CD1c-positive myeloid dendritic cell (primary cell): Measurements from ENCODE around the gene GPSM3.
"Not testable (repeated sequence)": the region's sequence is repeated elsewhere in the genome, so short reads cannot be mapped to it uniquely, and the experiment has no call there.

Source experiments
- DNase-seq: peaks from one replicate; pipeline ENCODE4 v3.0.0-alpha.2; 2016; ENCODE audit errors: extremely low spot score

The GPSM3 gene

DNA sequence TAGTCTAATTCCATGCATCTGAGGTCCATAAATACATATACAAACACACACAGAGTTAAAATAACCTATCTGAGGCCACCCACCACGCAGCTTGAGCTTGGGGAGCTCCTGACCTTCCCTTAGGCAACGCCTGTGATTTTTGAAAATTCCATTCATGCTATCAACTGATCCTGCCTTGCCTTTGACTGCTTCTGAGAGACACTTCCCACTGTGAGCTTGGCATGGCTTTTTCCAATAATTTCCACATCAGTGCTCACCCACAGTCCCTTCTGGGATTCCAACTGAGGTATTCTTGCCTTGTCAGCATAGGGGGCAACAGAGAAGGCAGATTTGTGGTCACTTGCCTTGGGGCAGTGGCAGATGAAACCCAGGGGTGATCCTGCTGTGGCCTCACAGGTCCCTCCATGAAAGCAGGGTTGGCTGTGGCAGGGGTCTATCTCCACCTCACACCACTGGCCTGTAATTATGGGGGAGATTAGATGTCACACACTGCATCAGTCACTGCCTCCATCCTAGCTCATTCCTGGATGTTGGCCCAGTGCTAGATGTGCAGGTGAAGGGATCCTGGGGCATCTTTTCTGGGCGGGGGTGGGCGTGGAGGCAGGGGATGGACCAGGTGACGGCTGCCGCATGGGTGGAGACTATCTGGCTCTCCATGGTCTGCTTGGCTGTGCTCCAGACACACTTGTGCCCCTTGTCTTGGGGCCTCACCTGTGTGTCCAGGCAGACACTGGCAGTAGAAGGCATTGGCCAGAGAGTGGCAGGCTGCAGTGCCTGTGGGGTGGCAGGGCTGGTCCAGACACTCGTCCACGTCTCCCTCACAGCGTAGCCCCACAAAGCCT, 11.2 kb upstream of the GPSM3 start:
- DNase-seq = no peak

DNA sequence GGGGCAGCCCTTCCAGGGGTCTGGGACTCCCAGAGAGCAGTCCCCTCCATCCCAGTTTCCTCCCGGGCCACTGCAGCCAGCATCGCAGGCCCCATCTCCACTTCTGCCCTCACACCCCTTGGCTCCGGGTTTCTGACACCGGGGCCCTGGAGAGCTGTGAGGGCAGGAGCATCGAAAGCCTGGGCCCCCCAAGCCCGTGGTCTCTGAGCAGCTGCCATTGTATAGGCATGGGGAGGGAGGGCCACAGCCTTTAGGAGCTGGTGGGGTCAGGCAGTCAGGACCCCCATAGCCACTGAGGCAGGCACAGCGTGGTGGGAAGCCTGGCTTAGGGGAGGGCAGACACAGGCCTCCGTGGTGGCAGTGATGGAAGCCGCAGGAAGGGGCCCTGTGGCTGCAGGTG, 9.7 kb upstream of the GPSM3 start:
- no peak for DNase-seq

DNA sequence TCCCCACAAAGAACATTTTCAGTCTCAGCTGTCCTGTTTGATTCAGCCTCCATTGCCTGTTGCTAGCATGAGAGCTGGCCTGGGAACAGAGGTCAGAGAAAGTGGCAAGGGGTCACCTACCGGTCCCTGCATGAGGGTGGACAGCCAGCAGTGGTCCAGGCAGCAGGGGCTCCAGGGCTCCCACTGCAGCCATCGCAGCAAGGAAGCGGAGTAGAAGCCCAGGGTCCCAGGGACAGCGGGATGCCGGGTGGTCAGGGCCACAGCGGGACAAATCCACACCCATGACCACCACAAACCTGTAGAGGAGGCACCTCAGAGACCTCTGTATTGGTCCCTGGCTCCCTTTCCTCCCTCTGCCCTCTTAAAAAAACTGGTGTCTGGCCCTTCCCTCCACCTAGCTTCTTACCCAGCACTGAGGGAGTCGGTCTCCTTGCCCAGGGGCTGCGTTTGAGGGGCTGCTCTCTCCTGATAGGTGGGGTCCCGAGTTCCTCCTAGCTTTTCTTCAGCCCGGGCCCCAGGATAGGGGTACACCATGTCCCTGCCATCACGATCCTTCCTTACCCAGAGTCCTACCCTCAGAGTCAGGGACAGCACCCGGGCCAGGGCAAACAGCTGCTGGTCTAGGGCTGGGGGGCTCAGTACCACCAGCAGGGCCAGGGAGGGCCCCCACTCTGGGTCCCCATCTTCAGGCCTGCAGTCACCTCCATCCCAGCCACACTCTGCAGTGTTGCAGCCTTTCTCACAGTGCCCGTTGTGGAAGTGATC, 8.4 kb upstream of the GPSM3 start:
- DNase-seq = no peak

DNA sequence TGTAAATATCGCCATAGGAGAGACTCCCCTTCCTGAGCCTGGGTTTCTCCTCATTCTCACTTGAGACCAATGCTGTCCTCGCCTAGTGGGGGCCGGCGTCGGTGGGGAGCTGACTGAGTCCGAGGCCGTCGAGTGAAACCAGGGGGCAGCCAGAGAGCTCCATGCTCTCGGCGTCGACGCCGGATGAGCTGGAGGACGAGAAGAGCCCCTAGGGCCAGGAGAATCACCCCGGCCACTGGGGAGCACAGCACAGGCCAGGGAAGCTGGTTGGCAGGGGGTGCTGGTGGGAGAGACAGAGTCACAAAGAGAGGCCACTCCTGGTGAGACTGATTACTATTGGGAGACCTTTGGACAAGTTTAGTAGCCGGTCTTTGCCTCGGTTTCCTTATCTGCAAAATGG, 6.4 kb upstream of the GPSM3 start:
- no peak for DNase-seq

DNA sequence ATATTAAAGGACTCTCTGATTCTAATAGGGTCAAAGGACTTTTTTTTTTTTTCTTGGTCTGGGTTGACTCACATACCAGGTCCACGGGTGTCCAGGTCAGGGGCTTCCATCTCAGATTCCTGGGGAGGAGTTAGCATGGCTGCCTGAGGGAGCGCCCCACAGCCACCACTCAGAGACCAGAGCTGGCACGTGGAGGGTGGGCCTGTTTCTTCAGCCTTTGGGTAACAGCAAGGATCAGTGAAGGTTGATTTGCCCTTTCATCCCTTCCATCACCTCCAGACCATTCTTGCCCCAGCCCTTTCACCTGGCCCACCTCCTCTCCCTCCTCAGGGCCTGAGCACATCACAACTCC, 5.9 kb upstream of the GPSM3 start:
- no peak for DNase-seq

DNA sequence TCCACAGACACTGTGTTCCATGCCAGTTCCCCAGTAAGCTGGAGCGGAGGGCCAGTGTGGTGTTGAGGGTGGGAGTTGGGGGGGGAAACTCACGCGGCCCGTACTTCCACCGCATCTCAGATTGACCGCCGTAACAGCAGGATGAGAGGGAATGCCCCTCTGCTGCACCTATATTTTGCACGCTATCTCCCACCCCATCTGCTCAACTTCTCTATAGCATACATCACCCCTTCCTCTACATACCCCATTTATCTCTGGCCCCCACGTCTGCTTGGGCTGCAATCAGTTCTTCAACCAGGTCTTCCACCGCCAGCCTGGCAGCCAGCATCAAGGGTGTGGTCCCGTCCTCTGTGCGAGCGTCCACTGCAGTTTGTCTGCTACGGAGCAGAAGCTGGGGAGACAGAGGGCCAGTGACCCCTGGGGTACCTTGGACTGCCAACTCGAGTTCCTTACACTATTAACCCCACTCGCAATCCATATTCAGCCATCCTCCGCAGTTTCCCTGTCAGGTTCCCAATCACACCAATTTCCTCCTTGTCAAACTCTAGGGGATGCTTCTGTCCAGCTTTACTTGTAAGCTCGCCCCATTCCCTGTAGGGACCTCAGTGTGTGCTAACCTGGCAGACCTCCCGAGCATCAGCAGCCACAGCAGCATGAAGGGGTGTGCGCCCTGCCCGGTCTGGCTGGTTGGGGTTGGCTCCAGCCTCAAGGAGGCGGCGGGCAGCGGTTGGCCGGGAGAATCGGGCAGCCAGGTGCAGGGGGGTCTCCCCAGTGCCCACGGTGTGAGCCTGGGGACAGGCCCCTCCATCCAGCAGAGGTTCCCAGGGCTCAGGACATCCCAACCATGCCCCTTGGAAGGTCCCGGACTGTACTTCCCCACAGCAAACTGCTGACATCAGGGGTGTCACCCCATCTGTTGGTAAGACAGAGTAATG, 4.5 kb upstream of the GPSM3 start:
- peak; percentile 50 for DNase-seq

DNA sequence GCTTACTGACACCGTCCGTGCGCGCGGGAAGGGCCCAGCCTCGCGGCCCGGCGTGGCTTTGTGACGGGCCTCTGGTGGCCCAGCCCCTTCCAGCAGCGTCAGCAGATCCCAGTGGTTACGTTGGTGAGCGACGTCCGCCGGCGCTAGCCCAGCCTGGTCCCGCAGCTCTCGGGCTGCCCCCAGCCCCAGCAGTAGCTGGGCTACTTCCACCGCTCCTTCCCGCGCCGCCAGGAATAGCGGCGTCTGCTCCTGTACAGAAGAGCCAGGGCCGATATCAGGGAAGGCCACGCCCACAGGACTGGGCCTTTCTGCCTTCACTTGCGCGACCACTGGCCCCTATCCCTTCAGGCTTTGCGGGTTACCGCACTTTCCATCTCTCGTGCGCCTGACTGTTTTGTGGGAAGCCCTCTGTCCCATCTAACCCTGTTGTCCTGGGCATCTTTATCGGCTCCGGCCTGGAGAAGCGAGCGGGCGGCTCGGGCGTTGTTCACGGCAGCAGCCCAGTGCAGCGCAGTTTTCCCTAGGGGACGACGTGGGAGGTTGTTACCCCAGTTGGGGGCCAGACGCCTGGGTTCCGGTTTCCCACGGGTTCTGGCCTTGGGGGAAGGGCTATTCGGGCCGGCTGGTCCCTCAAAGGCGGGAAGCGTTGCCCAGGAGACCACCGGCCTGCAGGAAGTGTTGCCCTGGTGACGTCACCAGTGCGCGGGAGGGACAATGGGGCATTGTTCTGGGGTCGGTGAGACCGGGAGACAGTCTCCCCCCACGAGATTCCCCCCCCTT, 3.6 kb upstream of the GPSM3 start:
- DNase-seq = peak; percentile 65

DNA sequence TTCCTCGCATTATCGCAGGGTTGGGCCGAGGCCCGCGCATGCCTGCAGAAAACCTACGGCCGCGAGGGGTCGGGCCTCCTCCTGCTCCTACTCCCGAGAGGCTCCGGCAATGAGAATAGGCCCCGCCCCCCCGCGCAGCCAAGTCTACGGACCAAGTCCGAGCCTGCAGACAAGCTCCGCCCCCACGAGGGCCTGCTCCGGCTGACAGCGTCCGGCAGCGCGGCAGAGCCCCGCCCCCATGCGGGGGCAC, 3.1 kb upstream of the GPSM3 start:
- peak; percentile 100 for DNase-seq

DNA sequence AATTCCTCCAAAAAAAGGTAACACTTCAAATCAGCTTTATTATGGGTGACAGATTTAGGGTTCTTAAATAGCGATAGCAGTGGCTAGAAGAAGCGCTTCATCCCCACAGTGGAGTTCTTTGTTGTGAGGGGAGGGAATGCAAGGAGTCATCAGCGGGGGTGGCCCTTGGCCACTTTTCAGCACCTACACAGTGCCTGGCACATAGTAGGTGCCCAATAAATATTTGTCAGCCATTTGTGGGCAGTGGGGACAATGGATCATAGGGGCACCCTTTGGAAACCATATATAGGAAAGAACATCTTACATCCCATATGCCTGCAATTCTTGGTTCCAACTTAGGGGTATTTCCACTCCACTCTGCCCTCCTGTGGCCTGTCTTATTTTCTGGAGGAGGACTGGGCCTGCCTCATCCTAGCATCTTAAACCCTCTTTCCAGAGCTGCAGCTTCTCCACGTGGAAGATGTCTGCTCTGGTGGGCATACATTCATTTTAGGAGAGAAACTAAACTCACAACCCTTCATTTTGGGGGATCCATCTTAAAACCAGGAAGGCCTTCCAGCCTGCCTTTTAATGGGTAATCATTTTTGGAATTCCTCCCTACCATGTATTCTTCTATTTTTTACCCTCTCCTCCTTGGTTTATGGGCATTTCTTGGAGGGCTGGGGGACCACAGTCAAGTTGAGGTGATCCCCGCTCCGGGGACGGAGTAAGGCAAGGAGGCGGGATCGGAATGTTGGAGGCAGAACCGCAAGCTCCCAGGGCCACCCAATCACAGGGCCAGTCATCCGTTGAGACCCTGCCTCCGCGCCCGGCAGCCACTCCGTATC, 2.6 kb upstream of the GPSM3 start:
- DNase-seq = peak; percentile 70

DNA sequence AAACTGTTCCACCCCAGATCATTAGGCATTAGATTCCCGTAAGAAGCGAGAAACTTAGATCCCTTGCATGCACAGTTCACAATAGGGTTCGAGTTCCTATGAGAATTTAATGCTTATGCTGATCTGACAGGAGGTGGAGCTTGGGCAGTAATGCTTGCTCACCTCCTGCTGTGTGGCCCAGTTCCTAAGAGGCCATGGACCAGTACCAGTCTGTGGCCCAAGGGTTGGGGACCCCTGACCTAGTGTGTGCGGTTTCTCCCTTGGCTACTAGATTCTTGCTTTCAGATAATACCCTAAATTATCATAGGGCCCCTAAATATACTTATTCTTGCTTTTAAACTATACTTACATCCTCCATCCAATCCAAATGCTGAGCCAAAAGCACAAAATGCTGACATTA, 1.9 kb upstream of the GPSM3 start:
- DNase-seq = no peak

DNA sequence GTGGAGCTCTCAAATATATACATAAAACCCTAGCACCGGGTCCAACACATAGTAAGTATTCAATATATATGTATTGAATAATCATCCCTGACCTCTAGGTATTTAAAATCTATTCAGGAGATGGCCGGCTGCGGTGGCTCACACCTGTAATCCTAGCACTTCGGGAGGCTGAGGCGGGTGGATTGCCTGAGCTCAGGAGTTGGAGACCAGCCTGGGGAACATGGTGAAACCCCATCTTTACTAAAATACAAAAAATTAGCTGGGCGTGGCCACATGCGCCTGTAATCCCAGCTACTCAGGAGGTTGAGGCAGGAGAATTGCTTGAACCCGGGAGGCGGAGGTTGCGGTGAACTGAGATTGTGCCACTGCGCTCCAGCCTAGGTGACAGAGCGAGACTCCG, 653 bp upstream of the GPSM3 start:
- not testable (repeated sequence) for DNase-seq

DNA sequence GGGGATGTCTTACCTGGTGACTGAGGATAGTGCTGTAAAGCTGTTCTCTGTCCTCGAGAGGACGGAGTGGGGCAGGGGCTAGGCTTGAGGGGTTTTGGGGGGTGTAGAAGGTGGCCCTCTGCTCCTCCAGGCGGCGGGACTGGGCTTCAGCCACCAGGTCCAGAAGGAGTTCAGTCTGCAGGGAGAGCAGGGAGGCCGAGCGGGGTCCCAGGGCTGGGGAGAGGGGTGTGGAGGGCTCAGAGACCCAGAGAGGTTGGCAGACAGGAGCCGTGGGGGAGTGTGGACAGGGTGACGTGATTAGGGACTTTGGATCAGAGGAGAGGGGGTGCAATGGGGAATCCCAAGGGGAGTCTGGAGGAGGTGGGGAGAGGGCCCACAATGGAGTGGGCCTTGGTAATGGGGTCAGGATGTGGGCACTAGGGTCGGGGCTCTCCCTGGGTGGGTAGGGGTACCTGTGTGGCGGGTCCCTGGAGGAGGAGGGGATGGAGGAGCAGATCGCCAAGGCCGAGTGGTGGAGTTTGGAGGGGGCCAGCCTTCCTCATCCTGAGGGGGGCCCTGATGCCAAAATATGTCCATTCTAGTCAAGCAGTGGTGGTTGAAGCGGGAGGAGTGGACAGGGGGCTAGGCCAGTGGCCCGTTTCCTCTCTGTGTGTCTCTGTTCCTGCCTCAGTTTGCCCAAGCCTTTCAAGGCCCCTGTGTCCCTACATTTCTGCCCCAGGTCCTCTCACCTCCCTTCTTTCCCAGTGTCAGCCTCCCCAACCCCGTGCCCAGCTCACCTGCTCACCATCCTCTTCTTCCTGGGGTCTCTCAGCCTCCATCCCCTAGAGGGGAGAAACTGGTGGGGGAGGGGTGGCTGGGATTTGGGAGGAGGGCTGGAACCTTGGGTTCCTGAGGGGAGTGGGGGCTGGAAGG, 491 bp downstream of the GPSM3 start:
- DNase-seq = no peak

DNA sequence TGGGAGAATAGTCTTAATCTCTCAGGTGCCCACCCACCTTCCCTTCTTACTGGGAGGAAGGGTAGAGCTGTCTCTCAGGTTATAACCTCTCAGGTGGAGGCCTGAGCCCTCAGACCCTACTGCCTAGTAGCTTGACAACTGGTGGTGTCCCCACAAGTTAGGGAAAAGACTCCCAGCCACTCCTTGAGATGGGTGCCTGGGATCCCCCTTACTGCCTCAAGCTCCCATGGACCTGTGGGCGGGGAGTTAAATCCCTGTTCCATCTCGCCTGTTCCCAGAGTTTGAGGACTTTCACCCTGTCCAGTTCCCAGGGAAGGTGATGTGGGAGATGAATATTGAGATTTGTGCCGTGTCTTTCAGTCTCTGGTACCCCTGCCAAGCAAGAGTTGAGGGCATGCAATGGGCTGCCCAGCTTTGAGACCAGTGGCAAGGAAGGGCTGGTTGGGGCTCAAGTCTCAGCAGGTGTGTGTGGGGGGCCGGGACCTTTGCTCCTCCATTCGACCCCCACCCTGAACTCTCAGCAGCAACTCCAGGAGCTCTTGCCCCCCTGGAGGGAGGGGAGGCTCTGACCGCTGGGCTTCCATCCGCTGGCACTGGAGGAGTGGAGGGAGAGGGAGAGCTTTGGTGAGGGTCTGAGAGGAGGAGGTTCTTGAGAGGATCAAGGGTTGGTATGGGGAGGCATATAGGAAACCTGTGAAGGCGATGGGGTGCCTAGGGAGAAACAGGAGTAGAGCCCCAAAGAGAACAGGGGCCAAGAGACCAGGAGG, 1.3 kb downstream of the GPSM3 start:
- DNase-seq = no peak

DNA sequence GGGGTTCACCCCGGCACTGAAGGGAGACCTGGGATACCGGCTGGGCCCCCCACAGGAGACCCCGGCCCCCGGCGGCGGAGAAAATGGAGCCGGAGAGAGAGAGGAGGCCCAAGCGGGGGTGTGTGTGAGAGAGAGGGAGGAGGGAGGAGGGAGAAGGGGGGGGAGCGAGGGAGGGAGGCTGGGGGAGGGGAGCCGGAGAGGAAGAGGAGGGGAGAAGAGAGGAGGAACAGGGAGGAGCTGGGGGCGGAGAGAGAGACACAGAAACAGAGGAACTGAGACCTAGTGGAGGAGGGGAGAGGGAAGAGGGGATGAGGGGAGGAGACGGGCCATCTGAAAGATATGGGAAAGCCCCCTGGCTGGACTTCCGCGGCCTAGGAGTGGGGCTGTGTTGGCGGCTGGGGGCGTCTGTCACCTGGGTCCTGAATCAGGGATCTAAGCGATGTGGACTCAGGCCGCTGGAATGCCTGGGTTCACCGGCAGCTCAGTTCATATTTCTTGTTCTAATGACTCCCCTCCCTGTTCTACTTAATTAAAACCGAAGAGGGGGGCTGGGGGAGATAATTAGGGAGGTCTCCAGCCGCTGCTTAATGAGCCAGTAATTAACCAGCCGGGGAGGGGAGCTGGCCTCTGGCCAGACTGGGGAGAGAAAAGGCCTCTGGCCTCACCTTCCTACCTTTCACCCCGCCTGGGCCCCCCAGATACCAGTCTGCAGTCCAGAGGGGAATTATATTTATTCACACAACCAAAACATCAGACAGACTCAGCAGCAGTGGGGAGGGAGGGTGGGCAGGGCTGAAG, 2.2 kb downstream of the GPSM3 start, which contains the start of gene PBX2:
PBX2 (minus strand) TSS at position 149 of the 798 bp plus-strand sequence. CDS start 287 bp downstream, outside the sequence.
- DNase-seq = peak; percentile 84

DNA sequence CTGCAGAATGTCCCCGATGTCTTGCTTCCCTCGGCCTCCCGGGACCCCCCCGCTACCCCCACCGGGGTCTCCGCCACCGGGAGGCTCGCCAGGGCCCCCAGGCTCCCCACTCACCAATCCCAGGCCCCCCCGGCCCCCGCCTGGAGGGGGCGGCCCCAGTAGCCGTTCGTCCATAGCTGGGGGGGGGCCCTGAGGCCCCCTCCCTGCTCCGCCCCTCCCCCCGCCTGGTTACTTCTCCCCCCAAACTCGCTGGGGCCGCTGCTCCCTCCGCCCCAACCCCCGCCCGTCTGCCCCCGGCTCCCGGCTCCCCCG, 2.7 kb downstream of the GPSM3 start:
- DNase-seq = no peak

DNA sequence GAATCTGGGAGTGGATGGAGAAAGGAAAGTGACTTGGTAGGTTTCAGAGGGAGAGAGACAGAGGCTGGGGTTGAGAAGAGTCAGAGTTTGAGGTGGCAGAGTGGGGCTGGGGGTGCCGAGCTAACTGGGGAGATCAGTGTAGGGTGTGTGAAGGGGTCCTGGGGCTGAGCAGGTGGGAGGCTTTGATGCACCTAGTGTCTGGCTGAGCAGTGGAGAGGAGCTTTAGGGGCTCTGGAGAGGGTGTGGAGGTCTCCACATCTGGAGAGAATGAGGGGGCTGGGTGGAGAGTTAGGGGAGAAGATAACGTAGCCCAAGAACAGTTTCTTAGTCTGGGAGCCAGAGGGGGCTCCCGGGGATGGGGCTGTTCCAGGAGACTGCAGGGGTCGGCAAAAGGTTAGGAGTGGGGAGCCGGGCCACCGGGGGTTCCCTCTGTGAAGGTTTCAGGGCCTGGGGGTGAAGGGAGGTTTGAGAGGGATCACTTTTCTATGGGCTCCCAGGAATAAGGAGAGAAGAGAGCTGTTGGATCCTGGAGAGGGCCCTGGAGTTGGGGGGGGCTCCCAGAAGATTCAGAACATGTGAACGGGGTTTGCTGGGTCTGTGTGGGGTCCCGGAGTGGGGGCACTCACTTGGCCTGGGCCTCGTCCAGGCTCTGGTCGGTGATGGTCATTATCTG, 3.2 kb downstream of the GPSM3 start:
- DNase-seq = no peak

DNA sequence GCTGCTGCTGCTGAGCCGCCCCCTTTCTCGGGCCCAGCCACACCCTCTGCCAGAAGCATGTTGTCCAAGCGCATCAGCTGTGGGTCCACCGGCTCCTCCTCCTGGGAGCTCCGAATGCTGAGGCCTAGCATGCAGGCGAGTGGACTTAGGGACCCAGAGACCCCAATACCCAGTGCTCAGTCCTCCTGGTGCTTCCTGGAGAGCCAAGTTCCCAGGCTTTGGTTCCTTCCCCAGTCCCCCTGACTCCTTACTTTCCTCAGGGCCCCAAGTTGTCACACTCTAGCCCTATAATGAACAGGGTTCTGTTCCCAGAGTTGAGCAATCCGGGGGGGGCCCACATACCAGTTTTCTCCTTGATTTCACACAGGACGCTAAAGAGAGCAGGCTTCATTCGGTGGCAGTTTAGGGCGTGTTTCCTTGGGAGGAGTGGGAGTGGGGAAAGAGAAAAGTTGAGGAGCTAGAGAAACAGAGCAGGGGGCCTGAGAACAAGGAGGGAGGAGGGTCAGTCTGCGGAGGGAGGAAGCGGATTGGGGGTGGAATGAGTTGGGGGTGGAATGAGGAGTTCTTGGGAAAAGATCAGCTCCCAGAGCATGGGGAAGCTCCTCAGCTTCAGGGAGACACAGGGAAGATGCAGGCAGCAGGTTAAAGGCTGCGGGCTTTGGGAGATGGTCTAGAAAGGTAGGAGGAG, 3.9 kb downstream of the GPSM3 start:
- no peak for DNase-seq
